PC-3 (cell line): ENCODE results near the gene ATP23. TPM values are rescaled to one million over a fixed set of nuclear protein-coding genes. Genes with fewer than 3 reads are reported as not detected.

ENCODE experiments used
- ATAC-seq: fragments of 200-7000 bp; cut with Tn5 transposase; 2 replicates; pipeline ENCODE4 v1.9.1; 2020; ENCODE audit warnings: mild to moderate bottlenecking, moderate library complexity
- Bru-seq: library from RNA; stranded (reverse); fragments of 400-500 nt; gene quantifications from one replicate; lab custom pipeline; 2021; lab: Mats Ljungman, UMichigan
- BruChase-seq, 2 experiments: library from RNA; stranded (reverse); fragments of 400-500 nt; gene quantifications; one replicate each; lab custom pipeline; 2021; lab: Mats Ljungman, UMichigan
- BruUV-seq: library from RNA; stranded (reverse); fragments of 400-500 nt; replicated peaks from 2 replicates; lab custom pipeline; 2021; lab: Mats Ljungman, UMichigan
- CTCF ChIA-PET: fragments of 300-600 bp; sonication (Branson Sonifier 250); formaldehyde crosslinking; loops from one replicate; lab custom pipeline; 2022; ENCODE audit warnings: antibody characterized with exemption; lab: Charles Lee
- POLR2A ChIA-PET: fragments of 300-600 bp; sonication (Branson Sonifier 250); formaldehyde crosslinking; loops from one replicate; lab custom pipeline; 2022; ENCODE audit warnings: antibody characterized with exemption; ENCODE audit not compliant: unreplicated experiment; lab: Charles Lee
- DNase-seq: peaks from one replicate; pipeline ENCODE4 v3.0.0-alpha.2; 2015
- H2AFZ ChIP-seq: fragments of 300-600 bp; sonication (generic); 2 replicates; pipeline ENCODE4 v1.6.0; 2016; ENCODE audit warnings: antibody characterized with exemption, low read length
- H3F3A ChIP-seq: fragments of 300-600 bp; sonication (generic); one replicate; pipeline ENCODE4 v1.6.0; 2017; ENCODE audit warnings: antibody characterized with exemption, low read length, control low read depth, mild to moderate bottlenecking; ENCODE audit not compliant: unreplicated experiment
- H3K27ac ChIP-seq: fragments of 300-600 bp; sonication (generic); 2 replicates; pipeline ENCODE4 v1.5.1; 2016; ENCODE audit warnings: mild to moderate bottlenecking, low read length
- H3K27me3 ChIP-seq: fragments of 300-600 bp; sonication (generic); 2 replicates; pipeline ENCODE4 v1.6.1; 2016; ENCODE audit warnings: low read length, mixed read lengths
- H3K36me3 ChIP-seq: fragments of 300-600 bp; sonication (generic); 2 replicates; pipeline ENCODE4 v1.6.1; 2016; ENCODE audit warnings: low read depth, mixed run types, low read length, mixed read lengths
- H3K4me1 ChIP-seq: fragments of 300-600 bp; sonication (generic); 2 replicates; pipeline ENCODE4 v1.5.1; 2016; ENCODE audit warnings: low read length; ENCODE audit not compliant: insufficient read depth
- H3K4me2 ChIP-seq: fragments of 300-600 bp; sonication (generic); 2 replicates; pipeline ENCODE4 v1.6.0; 2016; ENCODE audit warnings: low read length
- H3K4me3 ChIP-seq: fragments of 300-600 bp; sonication (generic); 2 replicates; pipeline ENCODE4 v1.5.1; 2016; ENCODE audit warnings: mild to moderate bottlenecking, low read length, mixed read lengths
- H3K79me2 ChIP-seq: fragments of 300-600 bp; sonication (generic); 2 replicates; pipeline ENCODE4 v1.6.1; 2017; ENCODE audit warnings: low read length, mixed read lengths
- H3K9ac ChIP-seq: fragments of 300-600 bp; sonication (generic); 2 replicates; pipeline ENCODE4 v1.6.0; 2016; ENCODE audit warnings: mild to moderate bottlenecking, low read length
- H3K9me2 ChIP-seq: fragments of 300-600 bp; sonication (generic); replicated peaks from 2 replicates; pipeline ENCODE4 v1.6.1; 2016; ENCODE audit warnings: mixed run types, low read length, mixed read lengths
- H3K9me3 ChIP-seq: fragments of 300-600 bp; sonication (generic); 2 replicates; pipeline ENCODE4 v1.6.1; 2016; ENCODE audit warnings: low read length, mixed read lengths
- H4K20me1 ChIP-seq: fragments of 300-600 bp; sonication (generic); 2 replicates; pipeline ENCODE4 v1.6.1; 2016; ENCODE audit warnings: low read length, mixed read lengths
- CTCF ChIP-seq: fragments of 300-600 bp; sonication (generic); conservative IDR thresholded peaks from 2 replicates; pipeline ENCODE4 v1.5.1; 2017; ENCODE audit warnings: antibody characterized with exemption, low read depth, mild to moderate bottlenecking, low read length
- EZH2 ChIP-seq: fragments of 300-600 bp; sonication (generic); IDR thresholded peaks from one replicate; pipeline ENCODE4 v1.6.1; 2017; ENCODE audit warnings: antibody characterized with exemption, mild to moderate bottlenecking, low read length; ENCODE audit not compliant: unreplicated experiment
- EZH2phosphoT487 ChIP-seq: fragments of 300-600 bp; sonication (generic); IDR thresholded peaks from 2 replicates; pipeline ENCODE4 v1.6.1; 2018; ENCODE audit warnings: mild to moderate bottlenecking, antibody characterized with exemption, low read length, borderline replicate concordance
- intact Hi-C: fragments of 100-400 bp; cut with micrococcal nuclease; formaldehyde crosslinking; loops from 2 replicates; pipeline ENCODE4 v1.9.0; 2023
- long read RNA-seq: library from polyadenylated mRNA; unstranded; transcript quantifications from one replicate; pipeline ENCODE4 v2.0.0, GENCODE V29; 2021; ENCODE audit not compliant: unreplicated experiment
- total RNA-seq: library from RNA; depleted of rRNA; stranded (reverse); fragments of >200 nt; gene quantifications from 2 replicates; pipeline ENCODE4 v1.2.3, GENCODE V29; 2014; rRNA removed

ATP23 gene
- total RNA-seq: 14.7 and 19.4 TPM in 2 replicates
- percentile 44 among the genes with signal in this experiment for Bru-seq, nascent RNA
- BruChase-seq, experiment 1, labeled RNA remaining after a 6-hour chase: percentile 46 among the genes with signal in this experiment
- percentile 43 among the genes with signal in this experiment for BruChase-seq, experiment 2, labeled RNA remaining after a 2-hour chase
- long read RNA-seq, partial matches to known transcripts: 1 of 10 reads
- long read RNA-seq, other reads (novel, unspliced or antisense): 4 of 10 reads

- CTCF ChIA-PET: interaction anchor here (0.6 to 0.7 kb wide), 2 partner anchors 400 to 485 kb away, joined by 3 read pairs; no protein-coding TSS in a partner anchor
- peak within 1 kb of the TSS; percentile 81 for H3K9ac ChIP-seq
- H3K79me2 ChIP-seq: peaks cover 12% of the 10 kb centered on the region
- ATAC-seq: peak; percentile 94
- H3F3A ChIP-seq: no peaks in the 10 kb centered on the region
- no peaks in the 10 kb centered on the region for H3K27me3 ChIP-seq
- intact Hi-C loops: no loop called here
- H4K20me1 ChIP-seq: no peaks in the 10 kb centered on the region
- no TSS peak for BruUV-seq
- POLR2A ChIA-PET: interaction anchor here (0.5 to 1.0 kb wide), 6 partner anchors 22 to 1253 kb away, joined by 3 to 26 read pairs (median 4); partner anchors contain the start of gene PTGES3
- no peaks in the 10 kb centered on the region for H3K9me3 ChIP-seq
- no peak for TF ChIP-seq CTCF
- TF ChIP-seq EZH2phosphoT487: no peak
- TF ChIP-seq EZH2: no peak
- peak within 1 kb of the TSS; percentile 94 for H3K4me2 ChIP-seq
- H3K4me3 ChIP-seq: peak within 1 kb of the TSS; percentile 86
- H3K4me1 ChIP-seq: peaks cover 16% of the 10 kb centered on the region
- no peaks in the 10 kb centered on the region for H3K36me3 ChIP-seq
- H3K9me2 ChIP-seq: no peaks in the 10 kb centered on the region
- peak within 1 kb of the TSS; percentile 92 for H2AFZ ChIP-seq
- H3K27ac ChIP-seq: peak within 1 kb of the TSS; percentile 35
- peak; percentile 93 for DNase-seq
These were observed at the start of gene ATP23 for GRCh38 chr12:57941165-57941894. Gene ATP23, plus strand, starts transcription at chr12:57941567. Its CDS starts 135 bp downstream, at chr12:57941702.

GRCh38 chr12:57892232-57892972, 49.0 kb upstream of the ATP23 start:
- DNase-seq (no peak), ATAC-seq (no peak)
- intact Hi-C loops: no loop called here
- ChIA-PET POLR2A (no interaction called here), CTCF (no interaction called here)
- BruUV-seq: no TSS peak
- H3K9me3 ChIP-seq: no peaks in the 10 kb centered on the region
- no peaks in the 10 kb centered on the region for H3K9me2 ChIP-seq
- H3F3A ChIP-seq: peaks cover 5% of the 10 kb centered on the region
- H3K27ac ChIP-seq: no peak overlapping the region
- no peak overlapping the region for H2AFZ ChIP-seq
- H3K9ac ChIP-seq: no peak overlapping the region
- no peaks in the 10 kb centered on the region for H3K27me3 ChIP-seq
- no peak overlapping the region for H3K4me3 ChIP-seq
- no peak overlapping the region for H3K4me2 ChIP-seq
- no peaks in the 10 kb centered on the region for H3K36me3 ChIP-seq
- H3K79me2 ChIP-seq: no peaks in the 10 kb centered on the region
- no peaks in the 10 kb centered on the region for H4K20me1 ChIP-seq
- TF ChIP-seq EZH2phosphoT487 (no peak), EZH2 (no peak), CTCF (no peak)
- peaks cover 46% of the 10 kb centered on the region for H3K4me1 ChIP-seq
